H1 (cell line): ENCODE data around the gene NR2C2AP. TPM values are rescaled to one million over a fixed set of nuclear protein-coding genes. Genes with fewer than 3 reads are reported as not detected.

Source experiments
- CTCF ChIA-PET: fragments of 300-600 bp; sonication (Branson Sonifier 250); formaldehyde crosslinking; loops from one replicate; lab custom pipeline; 2021; ENCODE audit not compliant: partially characterized antibody; lab: Charles Lee
- POLR2A ChIA-PET: fragments of 300-600 bp; sonication (Branson Sonifier 250); formaldehyde crosslinking; loops from one replicate; lab custom pipeline; 2021; ENCODE audit warnings: inconsistent platforms; ENCODE audit not compliant: partially characterized antibody; lab: Charles Lee
- DNase-seq, 2 experiments: peaks; one replicate each; pipeline versions ENCODE4 v3.0.0 to v3.0.0-alpha.2; 2010 to 2022; ENCODE audit warnings: low spot score in 2 of 2, low read depth in 1 of 2, mixed read lengths in 1 of 2
- FAIRE-seq: peaks from 2 replicates; lab custom pipeline; 2011; peaks lifted over from hg19 to GRCh38; lab: Jason Lieb, UNC
- H2AFZ ChIP-seq: 2 replicates; pipeline ENCODE4 v1.8.1; 2012; ENCODE audit warnings: low read length, inconsistent platforms
- H2AK5ac ChIP-seq: 2 replicates; pipeline ENCODE4 v1.6.1; 2013; ENCODE audit warnings: low read depth, low read length
- H2BK120ac ChIP-seq: replicated peaks from 2 replicates; pipeline ENCODE3; 2013; ENCODE audit warnings: low read depth, low read length, inconsistent platforms
- H2BK12ac ChIP-seq: 2 replicates; pipeline ENCODE4 v1.6.1; 2013; ENCODE audit warnings: low read depth, low read length
- H2BK15ac ChIP-seq: 2 replicates; pipeline ENCODE4 v1.6.1; 2013; ENCODE audit warnings: low read length
- H2BK20ac ChIP-seq: 2 replicates; pipeline ENCODE4 v1.6.1; 2013; ENCODE audit warnings: low read length
- H2BK5ac ChIP-seq: 2 replicates; pipeline ENCODE4 v1.6.1; 2013; ENCODE audit warnings: low read depth, low read length
- H3K14ac ChIP-seq: 2 replicates; pipeline ENCODE4 v1.6.1; 2013; ENCODE audit warnings: inconsistent platforms; ENCODE audit not compliant: insufficient read length
- H3K18ac ChIP-seq: 2 replicates; pipeline ENCODE4 v1.6.1; 2013; ENCODE audit warnings: low read length; ENCODE audit errors: extremely low read depth
- H3K23ac ChIP-seq: 2 replicates; pipeline ENCODE4 v1.6.1; 2013; ENCODE audit warnings: inconsistent platforms; ENCODE audit not compliant: insufficient read length
- H3K23me2 ChIP-seq: 2 replicates; pipeline ENCODE4 v1.6.1; 2013; ENCODE audit warnings: low read depth, low read length
- H3K27ac ChIP-seq: 2 replicates; pipeline ENCODE4 v1.6.1; 2011; ENCODE audit warnings: low read depth, low read length, inconsistent platforms
- H3K27me3 ChIP-seq, 4 experiments: replicated peaks in 1 of 4; 1 replicate in 1 of 4; 2 replicates in 3 of 4; pipeline versions ENCODE4 v1.6.1 to v1.8.1; 2011 to 2013; ENCODE audit warnings: low read length in 3 of 4, mild to moderate bottlenecking in 3 of 4, inconsistent platforms in 2 of 4, mixed read lengths in 2 of 4, moderate library complexity in 1 of 4; ENCODE audit not compliant: control insufficient read depth in 3 of 4, insufficient read depth in 3 of 4; ENCODE audit errors: extremely low read depth in 1 of 4
- H3K36me3 ChIP-seq, 4 experiments: 2 replicates each; pipeline versions ENCODE4 v1.6.1 to v1.8.1; 2011 to 2013; ENCODE audit warnings: mild to moderate bottlenecking in 4 of 4, low read length in 3 of 4, moderate library complexity in 2 of 4, control low read depth in 1 of 4, inconsistent platforms in 1 of 4; ENCODE audit not compliant: insufficient read depth in 4 of 4, control insufficient read depth in 2 of 4
- H3K4ac ChIP-seq: replicated peaks from 2 replicates; pipeline ENCODE3; 2013; ENCODE audit warnings: low read length, low read depth, mixed read lengths, inconsistent platforms; ENCODE audit not compliant: insufficient read length
- H3K4me1 ChIP-seq, 4 experiments: replicated peaks in 1 of 4; 1 replicate in 1 of 4; 2 replicates in 3 of 4; pipeline versions ENCODE4 v1.6.1 to v1.8.1; 2011 to 2013; ENCODE audit warnings: low read length in 3 of 4, inconsistent platforms in 2 of 4, mixed read lengths in 1 of 4; ENCODE audit not compliant: insufficient read depth in 4 of 4, control insufficient read depth in 3 of 4
- H3K4me2 ChIP-seq, 2 experiments: 2 replicates each; pipeline versions ENCODE4 v1.6.1 to v1.8.1; 2011 to 2013; ENCODE audit warnings: low read depth in 2 of 2, low read length in 2 of 2, control low read depth in 1 of 2, inconsistent platforms in 1 of 2, mild to moderate bottlenecking in 1 of 2; ENCODE audit not compliant: insufficient read depth in 1 of 2
- H3K4me3 ChIP-seq, 4 experiments: fragments of 200-600, 300-600 bp in 1 of 4; sonication (generic), shearing (Covaris generic), sonication (Bioruptor Twin) in 1 of 4; 2 replicates each; pipeline versions ENCODE4 v1.5.1 to v1.8.1; 2011 to 2016; ENCODE audit warnings: low read length in 4 of 4, low read depth in 3 of 4, control low read depth in 2 of 4, inconsistent platforms in 2 of 4, mild to moderate bottlenecking in 2 of 4, mixed read lengths in 1 of 4, moderate library complexity in 1 of 4; ENCODE audit not compliant: insufficient read depth in 2 of 4; ENCODE audit errors: extremely low read depth in 1 of 4
- H3K56ac ChIP-seq: replicated peaks from 2 replicates; pipeline ENCODE3; 2013; ENCODE audit warnings: low read depth, mild to moderate bottlenecking, mixed read lengths, low read length, inconsistent platforms; ENCODE audit not compliant: insufficient read length
- H3K79me1 ChIP-seq: 2 replicates; pipeline ENCODE4 v1.6.1; 2013; ENCODE audit warnings: low read depth, low read length, control low read depth
- H3K79me2 ChIP-seq, 2 experiments: 2 replicates each; pipeline versions ENCODE4 v1.6.1 to v1.8.1; 2012 to 2013; ENCODE audit warnings: low read length in 2 of 2, mild to moderate bottlenecking in 2 of 2, inconsistent platforms in 1 of 2; ENCODE audit not compliant: insufficient read depth in 2 of 2, control insufficient read depth in 1 of 2
- H3K9ac ChIP-seq, 4 experiments: replicated peaks in 1 of 4; 1 replicate in 1 of 4; 2 replicates in 3 of 4; pipeline versions ENCODE4 v1.6.1 to v1.8.1; 2011 to 2013; ENCODE audit warnings: low read depth in 3 of 4, low read length in 3 of 4, control low read depth in 2 of 4, mild to moderate bottlenecking in 2 of 4, moderate library complexity in 2 of 4, inconsistent platforms in 1 of 4; ENCODE audit errors: extremely low read depth in 1 of 4
- H3K9me3 ChIP-seq, 2 experiments: 2 replicates each; pipeline versions ENCODE4 v1.6.1 to v1.8.1; 2012 to 2013; ENCODE audit warnings: mild to moderate bottlenecking in 2 of 2, moderate library complexity in 2 of 2, control low read depth in 1 of 2, inconsistent platforms in 1 of 2, low read depth in 1 of 2, low read length in 1 of 2, mixed read lengths in 1 of 2; ENCODE audit not compliant: insufficient read depth in 2 of 2
- H4K20me1 ChIP-seq, 2 experiments: replicated peaks in 1 of 2; 2 replicates each; pipeline versions ENCODE3 to v1.8.1; 2011 to 2013; ENCODE audit warnings: inconsistent platforms in 2 of 2, low read length in 2 of 2, mild to moderate bottlenecking in 1 of 2; ENCODE audit not compliant: insufficient read depth in 2 of 2, control insufficient read depth in 1 of 2
- H4K5ac ChIP-seq: 2 replicates; pipeline ENCODE4 v1.6.1; 2013; ENCODE audit warnings: low read length, low read depth, mixed read lengths, inconsistent platforms; ENCODE audit not compliant: insufficient read length
- H4K8ac ChIP-seq: 2 replicates; pipeline ENCODE4 v1.8.0; 2013; ENCODE audit warnings: mild to moderate bottlenecking, moderate library complexity, low read length, inconsistent platforms; ENCODE audit not compliant: insufficient read depth; ENCODE audit errors: extremely low read depth
- H4K91ac ChIP-seq: replicated peaks from 2 replicates; pipeline ENCODE3; 2013; ENCODE audit warnings: low read length, mixed read lengths, inconsistent platforms; ENCODE audit not compliant: insufficient read length
- CBX8 ChIP-seq: fragments of 300-800, 300-1000 bp; sonication (generic); IDR thresholded peaks from 2 replicates; pipeline ENCODE4 v1.7.1; 2016; ENCODE audit warnings: low read depth, low read length, borderline replicate concordance
- MAFK ChIP-seq: IDR thresholded peaks from 2 replicates; pipeline ENCODE4 v1.6.1; 2012; ENCODE audit warnings: low read depth, mild to moderate bottlenecking, improper control_type of control experiment, low read length
- RAD21 ChIP-seq, 2 experiments: IDR thresholded peaks in 1 of 2; conservative IDR thresholded peaks in 1 of 2; 2 replicates each; pipeline ENCODE4 v1.6.1; 2011; ENCODE audit warnings: low read depth in 2 of 2, low read length in 2 of 2, improper control_type of control experiment in 1 of 2, inconsistent platforms in 1 of 2, mild to moderate bottlenecking in 1 of 2, moderate library complexity in 1 of 2
- RNF2 ChIP-seq: fragments of 200-900, 300-1000 bp; sonication (generic); IDR thresholded peaks from 2 replicates; pipeline ENCODE4 v1.7.1; 2016; ENCODE audit warnings: borderline replicate concordance, low read depth, mild to moderate bottlenecking, antibody characterized with exemption, low read length; ENCODE audit not compliant: poor library complexity, severe bottlenecking; ENCODE audit errors: missing control alignments
- SRF ChIP-seq: IDR thresholded peaks from 2 replicates; pipeline ENCODE4 v1.6.1; 2011; ENCODE audit warnings: mild to moderate bottlenecking, low read depth, low read length, moderate library complexity
- WGBS, 2 experiments: shearing (Covaris generic) in 1 of 2; methylation state at CpG; one replicate each; pipeline versions ENCODE4 v1.1.6 to v1.1.7; 2013 to 2015; ENCODE audit warnings: low lambda C conversion rate in 2 of 2, mixed read lengths in 2 of 2, inconsistent platforms in 1 of 2, low coverage in 1 of 2, missing lambda C conversion rate in 1 of 2; ENCODE audit not compliant: insufficient replicate concordance in 2 of 2, insufficient coverage in 1 of 2, insufficient read length in 1 of 2; ENCODE audit errors: extremely low coverage in 1 of 2, missing lambda C conversion rate in 1 of 2; 5-methylcytosine and 5-hydroxymethylcytosine counted together
- polyA plus RNA-seq, 7 experiments: library from polyadenylated mRNA; depleted of rRNA in 3 of 7; stranded (reverse) in 5 of 7; unstranded in 2 of 7; fragments of >200 nt in 5 of 7; fragments of 200-250 nt in 2 of 7; gene quantifications; 1 replicate in 5 of 7; 2 replicates in 1 of 7; 4 replicates in 1 of 7; pipeline versions ENCODE4 v1.2.1 to v1.2.3, GENCODE V29; 2011 to 2013; ENCODE audit warnings: missing spikeins in 2 of 7, mixed read lengths in 2 of 7
- total RNA-seq: library from RNA; stranded (reverse); fragmentation: NEBNext Ultra II Directional; extraction: Animal tissue kit (Norgen Biotek cat#: 25700); gene quantifications from 2 replicates; pipeline ENCODE4 v1.2.1, GENCODE V29; 2021
- TF ChIP-seq, protein P1 (sequence below): IDR thresholded peaks from 2 replicates; pipeline ENCODE4 v1.6.1; 2011; ENCODE audit warnings: low read length, improper control_type of control experiment

The NR2C2AP gene
- total and polyA plus RNA-seq, 2 of the 8 experiments (the other 6 are each of a cell fraction or from before 2014, with no cell fraction given) = 16.4 to 20.5 TPM

DNA sequence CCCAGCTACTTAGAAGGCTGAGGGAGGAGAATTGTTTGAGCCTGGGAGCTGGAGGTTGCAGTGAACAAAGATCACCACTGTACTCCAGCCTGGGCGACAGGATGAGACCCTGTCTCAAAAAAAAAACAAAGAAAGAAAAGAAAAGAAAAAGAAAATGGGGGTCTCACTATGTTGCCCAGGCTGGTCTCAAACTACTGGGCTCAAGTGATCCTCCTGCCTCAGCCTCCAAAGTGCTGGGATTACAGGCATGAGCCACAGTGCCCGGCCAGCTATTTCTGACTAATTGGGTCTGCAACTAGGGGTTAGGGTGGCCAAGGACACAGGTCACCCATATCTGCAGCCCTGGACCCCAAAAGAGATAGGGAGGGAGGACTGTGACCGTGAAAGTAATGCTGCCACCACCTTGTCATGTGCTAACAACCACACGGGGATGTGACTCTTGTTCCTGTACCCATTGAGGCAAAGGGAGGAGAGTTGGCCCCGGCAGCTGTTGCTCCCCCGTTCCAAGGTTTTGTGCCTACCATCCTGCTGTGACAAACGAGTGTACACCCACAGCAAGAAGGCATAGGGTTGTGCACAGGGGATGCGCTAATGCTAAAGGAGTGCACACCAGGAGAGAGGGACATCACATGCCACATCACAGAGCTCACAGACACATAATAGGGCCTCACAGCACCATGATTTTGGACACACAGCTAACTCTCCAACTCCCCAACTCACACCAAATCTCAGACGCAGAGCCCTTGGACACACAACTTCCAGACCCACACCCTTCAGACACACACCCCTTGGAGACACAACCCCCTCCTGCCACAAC, 33.8 kb downstream of the NR2C2AP start:
- H3K27me3 ChIP-seq = peaks cover 2 to 16% (median 11%) of the 10 kb centered on the region in 4 experiments
- 73% methylated on average over 9 of the region's 9 CpGs; no CpG with 5 or more reads in 1 of the 2 experiments for WGBS, 2 experiments
- TF ChIP-seq SRF (no peak), RAD21 (IDR thresholded peaks at IDR 0.05 in 1 of 2, conservative IDR thresholded peaks at IDR 0.05 in 1 of 2; ENCODE audit: low read depth in 2 of 2, low read length in 2 of 2) (no peak), RNF2 (no peak), CBX8 (no peak), MAFK (no peak)
- TF ChIP-seq, protein P1, sequence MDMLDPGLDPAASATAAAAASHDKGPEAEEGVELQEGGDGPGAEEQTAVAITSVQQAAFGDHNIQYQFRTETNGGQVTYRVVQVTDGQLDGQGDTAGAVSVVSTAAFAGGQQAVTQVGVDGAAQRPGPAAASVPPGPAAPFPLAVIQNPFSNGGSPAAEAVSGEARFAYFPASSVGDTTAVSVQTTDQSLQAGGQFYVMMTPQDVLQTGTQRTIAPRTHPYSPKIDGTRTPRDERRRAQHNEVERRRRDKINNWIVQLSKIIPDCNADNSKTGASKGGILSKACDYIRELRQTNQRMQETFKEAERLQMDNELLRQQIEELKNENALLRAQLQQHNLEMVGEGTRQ = no peak

More for the DNA sequence above, 33.8 kb downstream of the NR2C2AP start:
- Histone ChIP-seq H3K14ac (no peak overlapping the region), H3K36me3 (no peaks in the 10 kb centered on the region; a peak in 1 of 8 replicates), H3K9ac (peak overlapping the region in 1 of 4 experiments; percentile 26; a peak in 1 of 7 replicates), H3K79me2 (no peaks in the 10 kb centered on the region), H3K27ac (no peak overlapping the region), H2AK5ac (peak overlapping the region; percentile 14), H4K8ac (no peak overlapping the region), H2BK20ac (no peak overlapping the region), H2BK12ac (no peak overlapping the region), H3K4me3 (peak overlapping the region; percentile 15 to 59 (median 26); a peak in 6 of 8 replicates), H2BK120ac (no peak overlapping the region), H4K5ac (no peak overlapping the region), H3K4me1 (peaks cover 0 to 23% (median 11%) of the 10 kb centered on the region in 4 experiments; a peak in 6 of 7 replicates), H3K18ac (no peak overlapping the region), H4K91ac (no peak overlapping the region), H2AFZ (no peak overlapping the region), H3K23ac (no peak overlapping the region), H3K56ac (no peak overlapping the region), H3K4ac (no peak overlapping the region), H3K79me1 (no peaks in the 10 kb centered on the region), H3K23me2 (peaks cover 7% of the 10 kb centered on the region; the same call in 1 of the 2 replicates), H2BK15ac (no peak overlapping the region), H2BK5ac (no peak overlapping the region), H3K4me2 (peak overlapping the region; percentile 70 to 81), H3K9me3 (no peaks in the 10 kb centered on the region), H4K20me1 (peaks cover 0 to 8% of the 10 kb centered on the region in 2 experiments)
- DNase-seq = no peak
- CTCF ChIA-PET = interaction anchor here (0.7 to 2.9 kb wide), 7 partner anchors 10 to 118 kb away, joined by 3 to 9 read pairs (median 4); no protein-coding TSS in a partner anchor
- POLR2A ChIA-PET = interaction anchor here (0.9 to 11.8 kb wide), 5 partner anchors 11 to 29 kb away, joined by 4 to 133 read pairs (median 6); no protein-coding TSS in a partner anchor
- no peak for FAIRE-seq
